H9 (cell line): ENCODE data around the gene L1TD1. TPM values are rescaled to one million over a fixed set of nuclear protein-coding genes. Genes with fewer than 3 reads are reported as not detected.

Source experiments
- DNase-seq: peaks from one replicate; pipeline ENCODE4 v3.0.0-alpha.2; 2017
- H2AFZ ChIP-seq: one replicate; pipeline ENCODE4 v1.6.1; 2013; ENCODE audit warnings: mild to moderate bottlenecking, low read length, control low read depth, moderate library complexity
- H2AK5ac ChIP-seq: 2 replicates; pipeline ENCODE4 v1.6.1; 2013; ENCODE audit warnings: low read length, control low read depth, mixed read lengths; ENCODE audit not compliant: insufficient read length
- H2BK120ac ChIP-seq: one replicate; pipeline ENCODE4 v1.6.1; 2013; ENCODE audit warnings: low read depth, mild to moderate bottlenecking, low read length, control low read depth, inconsistent platforms; ENCODE audit not compliant: poor library complexity, severe bottlenecking
- H2BK12ac ChIP-seq: 2 replicates; pipeline ENCODE4 v1.6.1; 2013; ENCODE audit warnings: low read length, control low read depth, mixed read lengths, low read depth; ENCODE audit not compliant: insufficient read length
- H2BK15ac ChIP-seq: 2 replicates; pipeline ENCODE4 v1.6.1; 2013; ENCODE audit warnings: low read depth, low read length, control low read depth
- H2BK20ac ChIP-seq: one replicate; pipeline ENCODE4 v1.6.1; 2013; ENCODE audit warnings: low read depth, mild to moderate bottlenecking, low read length, control low read depth, inconsistent platforms; ENCODE audit not compliant: poor library complexity, severe bottlenecking
- H2BK5ac ChIP-seq: 2 replicates; pipeline ENCODE4 v1.6.1; 2013; ENCODE audit warnings: low read length, control low read depth, mixed read lengths; ENCODE audit not compliant: insufficient read length
- H3K14ac ChIP-seq: 2 replicates; pipeline ENCODE4 v1.6.1; 2013; ENCODE audit warnings: low read length, control low read depth; ENCODE audit not compliant: insufficient read depth
- H3K18ac ChIP-seq: 2 replicates; pipeline ENCODE4 v1.6.1; 2013; ENCODE audit warnings: low read depth, mild to moderate bottlenecking, mixed read lengths, low read length, control low read depth; ENCODE audit not compliant: insufficient read length
- H3K23ac ChIP-seq: 2 replicates; pipeline ENCODE4 v1.6.1; 2013; ENCODE audit warnings: low read length, control low read depth, mixed read lengths, low read depth; ENCODE audit not compliant: insufficient read length
- H3K23me2 ChIP-seq: 2 replicates; pipeline ENCODE4 v1.6.1; 2013; ENCODE audit warnings: low read depth, mild to moderate bottlenecking, mixed read lengths, low read length, control low read depth; ENCODE audit not compliant: insufficient read length, poor library complexity, severe bottlenecking
- H3K27ac ChIP-seq: 2 replicates; pipeline ENCODE4 v1.5.1; 2013; ENCODE audit warnings: low read length, control low read depth, mixed read lengths, low read depth; ENCODE audit not compliant: insufficient read length
- H3K27me3 ChIP-seq: 2 replicates; pipeline ENCODE4 v1.6.1; 2013; ENCODE audit warnings: low read length, control low read depth, inconsistent platforms; ENCODE audit not compliant: insufficient read depth
- H3K4ac ChIP-seq: 2 replicates; pipeline ENCODE4 v1.6.1; 2013; ENCODE audit warnings: low read depth, mild to moderate bottlenecking, control low read depth, inconsistent platforms, low read length, moderate library complexity
- H3K4me1 ChIP-seq: 2 replicates; pipeline ENCODE4 v1.6.1; 2013; ENCODE audit warnings: low read length, control low read depth, inconsistent platforms; ENCODE audit not compliant: insufficient read depth
- H3K4me2 ChIP-seq: 2 replicates; pipeline ENCODE4 v1.6.1; 2013; ENCODE audit warnings: low read length, control low read depth, mixed read lengths; ENCODE audit not compliant: insufficient read length, insufficient read depth
- H3K56ac ChIP-seq: 2 replicates; pipeline ENCODE4 v1.6.1; 2013; ENCODE audit warnings: low read depth, mild to moderate bottlenecking, mixed read lengths, low read length, control low read depth; ENCODE audit not compliant: insufficient read length
- H3K79me1 ChIP-seq: 2 replicates; pipeline ENCODE4 v1.6.1; 2013; ENCODE audit warnings: low read depth, mild to moderate bottlenecking, moderate library complexity, low read length, control low read depth, inconsistent platforms; ENCODE audit not compliant: insufficient read depth, poor library complexity, severe bottlenecking
- H3K79me2 ChIP-seq: 2 replicates; pipeline ENCODE4 v1.6.1; 2013; ENCODE audit warnings: low read length, control low read depth, inconsistent platforms; ENCODE audit not compliant: insufficient read depth
- H3K9ac ChIP-seq: 2 replicates; pipeline ENCODE4 v1.6.1; 2013; ENCODE audit warnings: low read length, control low read depth, mixed read lengths; ENCODE audit not compliant: insufficient read length; ENCODE audit errors: extremely low read depth
- H3K9me3 ChIP-seq: one replicate; pipeline ENCODE4 v1.6.1; 2013; ENCODE audit warnings: low read depth, low read length, inconsistent platforms; ENCODE audit not compliant: control insufficient read depth
- H3T11ph ChIP-seq: one replicate; pipeline ENCODE4 v1.6.1; 2013; ENCODE audit warnings: mild to moderate bottlenecking, low read length, control low read depth, inconsistent platforms
- H4K20me1 ChIP-seq: one replicate; pipeline ENCODE4 v1.6.1; 2013; ENCODE audit not compliant: control insufficient read depth, insufficient read length, insufficient read depth
- H4K5ac ChIP-seq: 2 replicates; pipeline ENCODE4 v1.6.1; 2013; ENCODE audit warnings: low read depth, mild to moderate bottlenecking, mixed read lengths, low read length, control low read depth; ENCODE audit not compliant: insufficient read length
- H4K8ac ChIP-seq: replicated peaks from 2 replicates; pipeline ENCODE4 v1.6.1; 2013; ENCODE audit warnings: low read length, control low read depth, mixed read lengths, low read depth; ENCODE audit not compliant: insufficient read length
- H4K91ac ChIP-seq: 2 replicates; pipeline ENCODE4 v1.6.1; 2013; ENCODE audit warnings: low read depth, mild to moderate bottlenecking, moderate library complexity, mixed read lengths, low read length, control low read depth; ENCODE audit not compliant: insufficient read length
- H3K27ac Mint-ChIP-seq, 3 experiments: 2 replicates in 2 of 3; 3 replicates in 1 of 3; pipeline ENCODE4 v1.8.0; 2020 to 2021; ENCODE audit warnings: mixed read lengths in 3 of 3, mild to moderate bottlenecking in 1 of 3, moderate library complexity in 1 of 3
- H3K27me3 Mint-ChIP-seq: 2 replicates; pipeline ENCODE4 v1.8.0; 2021; ENCODE audit warnings: low read depth, mild to moderate bottlenecking, moderate library complexity, mixed read lengths
- H3K36me3 Mint-ChIP-seq, 3 experiments: 2 replicates in 2 of 3; 3 replicates in 1 of 3; pipeline ENCODE4 v1.8.0; 2020 to 2021; ENCODE audit warnings: low read depth in 3 of 3, mixed read lengths in 3 of 3; ENCODE audit not compliant: insufficient read depth in 1 of 3
- H3K4me1 Mint-ChIP-seq, 2 experiments: 2 replicates each; pipeline ENCODE4 v1.8.0; 2020; ENCODE audit warnings: mixed read lengths in 2 of 2
- H3K4me3 Mint-ChIP-seq, 2 experiments: 2 replicates in 1 of 2; 3 replicates in 1 of 2; pipeline ENCODE4 v1.8.0; 2020 to 2021; ENCODE audit warnings: mild to moderate bottlenecking in 2 of 2, mixed read lengths in 2 of 2, moderate library complexity in 1 of 2
- H3K9me3 Mint-ChIP-seq, 2 experiments: 2 replicates in 1 of 2; 3 replicates in 1 of 2; pipeline ENCODE4 v1.8.0; 2020; ENCODE audit warnings: mild to moderate bottlenecking in 2 of 2, mixed read lengths in 2 of 2, moderate library complexity in 1 of 2
- WGBS: extraction: QIAGEN DNeasy Blood & Tissue Kit; methylation state at CpG from one replicate; pipeline ENCODE4 v1.1.7; 2013; ENCODE audit warnings: missing lambda C conversion rate, low lambda C conversion rate, mixed read lengths; ENCODE audit not compliant: insufficient read length; ENCODE audit errors: extremely low coverage; 5-methylcytosine and 5-hydroxymethylcytosine counted together
- total RNA-seq: library from RNA; stranded (reverse); gene quantifications from 2 replicates; pipeline ENCODE4 v1.2.1, GENCODE V29; 2021
- TF ChIP-seq, protein P1 (sequence below): fragments of 200-600 bp; sonication (generic); conservative IDR thresholded peaks from 3 replicates; pipeline ENCODE4 v1.8.0; 2021; ENCODE audit warnings: antibody characterized with exemption, mild to moderate bottlenecking

The L1TD1 gene
- total RNA-seq, 1 experiment from 2014 or later: 422 TPM

DNA sequence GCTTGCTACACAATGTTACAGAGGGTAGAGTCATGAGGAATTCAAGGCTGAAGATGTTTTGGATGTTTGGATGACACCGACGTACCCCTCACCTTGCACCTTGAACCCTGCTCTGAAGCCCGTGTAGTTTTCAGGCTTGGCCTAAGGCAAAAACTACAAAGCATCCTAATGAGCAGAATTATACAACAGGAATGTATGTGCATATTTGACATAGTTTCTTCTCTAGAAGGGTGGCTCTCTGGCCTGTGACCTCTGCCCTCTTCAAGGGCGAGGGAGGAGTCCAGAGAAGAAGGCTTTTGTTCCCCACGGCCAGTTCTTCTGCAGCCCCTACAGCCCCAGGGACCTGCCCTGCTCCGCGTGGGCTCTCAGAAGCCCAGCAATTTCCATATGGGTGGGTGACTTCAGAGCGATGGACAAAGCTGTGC is 43.3 kb downstream of the L1TD1 start:
- no peaks in the 10 kb centered on the region for H3K79me1 ChIP-seq
- H3K4me2 ChIP-seq: no peak overlapping the region
- H3K9ac ChIP-seq: no peak overlapping the region
- H2BK15ac ChIP-seq: no peak overlapping the region
- H2AFZ ChIP-seq: no peak overlapping the region
- no CpG with 5 or more reads among the region's 8 CpGs for WGBS
- no peak overlapping the region for H3K23ac ChIP-seq
- H4K5ac ChIP-seq: no peak overlapping the region
- no peak overlapping the region for H3T11ph ChIP-seq
- no peak overlapping the region for H3K18ac ChIP-seq
- no peak overlapping the region for H3K4ac ChIP-seq
- TF ChIP-seq, protein P1, sequence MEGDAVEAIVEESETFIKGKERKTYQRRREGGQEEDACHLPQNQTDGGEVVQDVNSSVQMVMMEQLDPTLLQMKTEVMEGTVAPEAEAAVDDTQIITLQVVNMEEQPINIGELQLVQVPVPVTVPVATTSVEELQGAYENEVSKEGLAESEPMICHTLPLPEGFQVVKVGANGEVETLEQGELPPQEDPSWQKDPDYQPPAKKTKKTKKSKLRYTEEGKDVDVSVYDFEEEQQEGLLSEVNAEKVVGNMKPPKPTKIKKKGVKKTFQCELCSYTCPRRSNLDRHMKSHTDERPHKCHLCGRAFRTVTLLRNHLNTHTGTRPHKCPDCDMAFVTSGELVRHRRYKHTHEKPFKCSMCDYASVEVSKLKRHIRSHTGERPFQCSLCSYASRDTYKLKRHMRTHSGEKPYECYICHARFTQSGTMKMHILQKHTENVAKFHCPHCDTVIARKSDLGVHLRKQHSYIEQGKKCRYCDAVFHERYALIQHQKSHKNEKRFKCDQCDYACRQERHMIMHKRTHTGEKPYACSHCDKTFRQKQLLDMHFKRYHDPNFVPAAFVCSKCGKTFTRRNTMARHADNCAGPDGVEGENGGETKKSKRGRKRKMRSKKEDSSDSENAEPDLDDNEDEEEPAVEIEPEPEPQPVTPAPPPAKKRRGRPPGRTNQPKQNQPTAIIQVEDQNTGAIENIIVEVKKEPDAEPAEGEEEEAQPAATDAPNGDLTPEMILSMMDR: no peak
- no peaks in the 10 kb centered on the region for H4K20me1 ChIP-seq
- peaks cover 33 to 48% of the 10 kb centered on the region in 2 experiments for H3K4me1 Mint-ChIP-seq
- H3K9me3 ChIP-seq: no peaks in the 10 kb centered on the region
- no peak overlapping the region for H3K14ac ChIP-seq
- H2BK12ac ChIP-seq: no peak overlapping the region
- peaks cover 3% of the 10 kb centered on the region; the same call in 1 of the 2 replicates for H3K4me1 ChIP-seq
- H2BK120ac ChIP-seq: no peak overlapping the region
- H3K36me3 Mint-ChIP-seq: no peaks in the 10 kb centered on the region; a peak in 1 of 7 replicates
- no peak overlapping the region for H4K8ac ChIP-seq
- no peaks in the 10 kb centered on the region for H3K27me3 ChIP-seq
- no peaks in the 10 kb centered on the region for H3K23me2 ChIP-seq
- no peaks in the 10 kb centered on the region for H3K27me3 Mint-ChIP-seq
- no peak overlapping the region for H3K27ac ChIP-seq
- no peak overlapping the region for H2BK20ac ChIP-seq
- no peak overlapping the region for H2AK5ac ChIP-seq
- H3K56ac ChIP-seq: no peak overlapping the region
- no peak overlapping the region for H2BK5ac ChIP-seq
- H3K79me2 ChIP-seq: no peaks in the 10 kb centered on the region
- DNase-seq: no peak
- H3K4me3 Mint-ChIP-seq: no peak overlapping the region
- H3K9me3 Mint-ChIP-seq: peaks cover 2% of the 10 kb centered on the region in 2 experiments; a peak in 1 of 5 replicates
- no peak overlapping the region for H4K91ac ChIP-seq
- no peak overlapping the region; a peak in 1 of 7 replicates for H3K27ac Mint-ChIP-seq
